Nephron progenitor cell (in vitro differentiated cells): ENCODE data around the gene HAUS3.
"Not testable (repeated sequence)": the region's sequence is repeated elsewhere in the genome, so short reads cannot be mapped to it uniquely, and the experiment has no call there.

Experiments
- DNase-seq: peaks from one replicate; pipeline ENCODE4 v3.0.0; 2021
- H3K27ac Mint-ChIP-seq: 2 replicates; pipeline ENCODE4 v1.8.0; 2021; ENCODE audit warnings: mild to moderate bottlenecking, moderate library complexity, mixed read lengths
- H3K27me3 Mint-ChIP-seq: 2 replicates; pipeline ENCODE4 v1.8.0; 2021; ENCODE audit warnings: mild to moderate bottlenecking, low read depth, mixed read lengths; ENCODE audit not compliant: poor library complexity
- H3K36me3 Mint-ChIP-seq: 2 replicates; pipeline ENCODE4 v1.8.0; 2021; ENCODE audit warnings: low read depth, mixed read lengths
- H3K4me1 Mint-ChIP-seq: 2 replicates; pipeline ENCODE4 v1.8.0; 2021; ENCODE audit warnings: mixed read lengths
- H3K4me3 Mint-ChIP-seq: 2 replicates; pipeline ENCODE4 v1.8.0; 2021; ENCODE audit warnings: mild to moderate bottlenecking, moderate library complexity, mixed read lengths
- H3K9me3 Mint-ChIP-seq: 2 replicates; pipeline ENCODE4 v1.8.0; 2021; ENCODE audit warnings: mild to moderate bottlenecking, moderate library complexity, mixed read lengths
- CTCF ChIP-seq: fragments of 200-600 bp; sonication (generic); IDR thresholded peaks from 2 replicates; pipeline ENCODE4 v1.5.0; 2021; ENCODE audit warnings: antibody characterized with exemption

Gene HAUS3

GRCh38 chr4:2219233-2219760 is 22.6 kb downstream of the HAUS3 start:
- H3K27me3 Mint-ChIP-seq = peaks cover 12% of the 10 kb centered on the region
- no peaks in the 10 kb centered on the region for H3K36me3 Mint-ChIP-seq
- peaks cover 14% of the 10 kb centered on the region for H3K4me1 Mint-ChIP-seq
- no peak for TF ChIP-seq CTCF
- no peaks in the 10 kb centered on the region for H3K9me3 Mint-ChIP-seq
- H3K4me3 Mint-ChIP-seq = no peak overlapping the region
- DNase-seq = no peak
- no peak overlapping the region for H3K27ac Mint-ChIP-seq

GRCh38 chr4:2218436-2218835 is 23.5 kb downstream of the HAUS3 start:
- peaks cover 14% of the 10 kb centered on the region for H3K4me1 Mint-ChIP-seq
- H3K4me3 Mint-ChIP-seq = no peak overlapping the region
- no peaks in the 10 kb centered on the region for H3K9me3 Mint-ChIP-seq
- TF ChIP-seq CTCF = no peak
- no peaks in the 10 kb centered on the region for H3K36me3 Mint-ChIP-seq
- H3K27me3 Mint-ChIP-seq = peaks cover 12% of the 10 kb centered on the region
- no peak for DNase-seq
- no peak overlapping the region for H3K27ac Mint-ChIP-seq

- Mint-ChIP-seq H3K27ac (no peak overlapping the region), H3K9me3 (no peaks in the 10 kb centered on the region), H3K27me3 (peaks cover 12% of the 10 kb centered on the region), H3K4me3 (no peak overlapping the region), H3K36me3 (no peaks in the 10 kb centered on the region), H3K4me1 (peaks cover 9% of the 10 kb centered on the region)
- TF ChIP-seq CTCF = no peak
- no peak for DNase-seq
Measured at GRCh38 chr4:2217726-2218125, 24.2 kb downstream of the HAUS3 start.

GRCh38 chr4:2212831-2213230 is 29.1 kb downstream of the HAUS3 start:
- no peak overlapping the region for H3K27ac Mint-ChIP-seq
- TF ChIP-seq CTCF = no peak
- H3K9me3 Mint-ChIP-seq = no peaks in the 10 kb centered on the region
- H3K4me3 Mint-ChIP-seq = no peak overlapping the region
- H3K27me3 Mint-ChIP-seq = peaks cover 12% of the 10 kb centered on the region
- H3K4me1 Mint-ChIP-seq = no peaks in the 10 kb centered on the region
- DNase-seq = no peak
- H3K36me3 Mint-ChIP-seq = no peaks in the 10 kb centered on the region

GRCh38 chr4:2202789-2203188 is 39.1 kb downstream of the HAUS3 start:
- H3K27ac Mint-ChIP-seq, H3K27me3 Mint-ChIP-seq, H3K9me3 Mint-ChIP-seq, H3K4me1 Mint-ChIP-seq, DNase-seq, H3K4me3 Mint-ChIP-seq: not testable (repeated sequence)
- H3K36me3 Mint-ChIP-seq = peaks cover 15% of the 10 kb centered on the region

- no peak overlapping the region for H3K27ac Mint-ChIP-seq
- peaks cover 19% of the 10 kb centered on the region for H3K36me3 Mint-ChIP-seq
- TF ChIP-seq CTCF = no peak
- no peak overlapping the region for H3K4me3 Mint-ChIP-seq
- no peaks in the 10 kb centered on the region for H3K4me1 Mint-ChIP-seq
- peaks cover 9% of the 10 kb centered on the region for H3K9me3 Mint-ChIP-seq
- no peak for DNase-seq
- H3K27me3 Mint-ChIP-seq = no peaks in the 10 kb centered on the region
Measured at GRCh38 chr4:2194496-2194895, 47.4 kb downstream of the HAUS3 start.
